ENCODE measurements around the gene NET1.

DNA sequence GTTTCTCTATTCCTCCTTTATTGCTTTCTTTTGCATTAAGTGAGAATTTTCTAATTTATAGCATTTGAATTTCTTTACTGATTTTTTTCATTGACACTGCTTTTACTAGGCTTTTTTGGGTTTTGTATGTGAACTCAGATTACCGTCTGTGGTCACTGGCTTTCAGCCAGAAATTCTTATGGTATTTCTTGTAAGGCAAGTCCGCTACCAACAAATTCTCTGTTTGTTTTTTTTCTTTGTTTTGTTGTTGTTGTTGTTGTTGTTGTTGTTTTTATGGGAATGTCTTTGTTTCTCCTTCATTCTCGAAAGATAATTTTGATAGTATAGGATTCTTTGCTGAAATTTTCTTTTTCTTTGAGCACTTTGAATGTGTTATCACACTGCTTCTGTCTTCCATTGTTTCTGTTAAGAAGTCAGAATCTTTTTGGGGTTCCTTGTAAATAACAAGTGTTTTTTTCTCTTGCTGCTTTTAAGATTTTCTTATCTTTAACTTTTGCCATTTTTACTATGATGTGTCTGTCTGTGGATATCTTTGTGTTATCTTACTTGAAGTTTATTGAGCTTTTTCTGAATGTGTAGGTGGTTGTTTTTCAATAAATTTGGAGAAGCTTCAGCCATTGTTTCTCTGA lies 7.2 kb downstream of the NET1 start:
- TF ChIP-seq EZH2 (IDR thresholded peaks at IDR 0.05; ENCODE audit: insufficient read depth, poor library complexity, severe bottlenecking) = no peak
- no peak for TF ChIP-seq EZH2phosphoT487 (IDR thresholded peaks at IDR 0.05; ENCODE audit: insufficient read depth, low read depth)

Measured in GM23248 (cell line).